ENCODE measurements around the gene ENTPD8. TPM values are rescaled to one million over a fixed set of nuclear protein-coding genes. Genes with fewer than 3 reads are reported as not detected.

The ENTPD8 gene
- total RNA-seq, 1 donor from 2014 or later = not detected

Other genes starting within 250 kb of the ENTPD8 start
- gene TPRN, start 240.6 kb downstream of the ENTPD8 start, total RNA-seq = 15.1 and 16.3 TPM in 2 replicates
- gene TMEM203, start 235.7 kb downstream of the ENTPD8 start, total RNA-seq = 38.8 and 39.3 TPM in 2 replicates
- 45.1 and 45.6 TPM in 2 replicates for gene NDOR1, start 235.7 kb downstream of the ENTPD8 start, total RNA-seq
- gene RNF208, start 219.1 kb downstream of the ENTPD8 start, total RNA-seq = 12.8 and 15.2 TPM in 2 replicates
- 0.54 and 0.68 TPM in 2 replicates for gene CYSRT1, start 216.2 kb downstream of the ENTPD8 start, total RNA-seq
- gene RNF224, start 213.9 kb downstream of the ENTPD8 start, total RNA-seq = not detected in 2 replicates
- gene SLC34A3, start 210.5 kb downstream of the ENTPD8 start, total RNA-seq = not detected in 2 replicates
- 292 and 299 TPM in 2 replicates for gene TUBB4B, start 200.1 kb downstream of the ENTPD8 start, total RNA-seq
- 0.54 and 0.99 TPM in 2 replicates for gene STPG3, start 190.1 kb downstream of the ENTPD8 start, total RNA-seq
- gene NELFB, start 186.0 kb downstream of the ENTPD8 start, total RNA-seq = 72.4 and 75.3 TPM in 2 replicates
- 10.3 and 11.4 TPM in 2 replicates for gene TOR4A, start 163.6 kb downstream of the ENTPD8 start, total RNA-seq
- gene NRARP, start 139.1 kb downstream of the ENTPD8 start, total RNA-seq = 12.9 and 13.4 TPM in 2 replicates
- gene EXD3, start 18.2 kb downstream of the ENTPD8 start, total RNA-seq = 4.4 and 5.2 TPM in 2 replicates
- 0.30 and 0.36 TPM in 2 replicates for gene NOXA1, start 18.0 kb downstream of the ENTPD8 start, total RNA-seq
- gene NSMF, start 18.0 kb upstream of the ENTPD8 start, total RNA-seq = 68.6 and 69.6 TPM in 2 replicates
- gene PNPLA7, start 109.0 kb upstream of the ENTPD8 start, total RNA-seq = 1.2 and 1.7 TPM in 2 replicates
- 52.8 and 53.9 TPM in 2 replicates for gene MRPL41, start 110.5 kb upstream of the ENTPD8 start, total RNA-seq
- 51.7 and 51.9 TPM in 2 replicates for gene DPH7, start 137.6 kb upstream of the ENTPD8 start, total RNA-seq
- 86.4 and 92.4 TPM in 2 replicates for gene ZMYND19, start 149.2 kb upstream of the ENTPD8 start, total RNA-seq
- gene ARRDC1, start 164.3 kb upstream of the ENTPD8 start, total RNA-seq = 63.7 and 68.4 TPM in 2 replicates
- gene EHMT1, start 177.6 kb upstream of the ENTPD8 start, total RNA-seq = 93.6 and 99.4 TPM in 2 replicates